DND-41 (cell line): Measurements from ENCODE around the gene IFITM5.
"Not testable (repeated sequence)": the region's sequence is repeated elsewhere in the genome, so short reads cannot be mapped to it uniquely, and the experiment has no call there.

Experiments
- ATAC-seq: fragments of 200-7000 bp; cut with Tn5 transposase; 3 replicates; pipeline ENCODE4 v1.9.1; 2021; ENCODE audit warnings: low read depth; ENCODE audit not compliant: insufficient read depth
- DNase-seq: peaks from one replicate; pipeline ENCODE4 v3.0.0-alpha.2; 2020
- H2AFZ ChIP-seq: 2 replicates; pipeline ENCODE4 v1.6.0; 2012; ENCODE audit warnings: low read depth, low read length
- H3K27ac ChIP-seq: 2 replicates; pipeline ENCODE4 v1.5.1; 2012; ENCODE audit warnings: low read length, inconsistent platforms
- H3K27me3 ChIP-seq: fragments of 200-600 bp; sonication (generic); 2 replicates; pipeline ENCODE4 v1.6.0; 2012; ENCODE audit warnings: low read length, mild to moderate bottlenecking, inconsistent platforms; ENCODE audit not compliant: insufficient read depth, poor library complexity
- H3K36me3 ChIP-seq: 2 replicates; pipeline ENCODE4 v1.5.1; 2012; ENCODE audit warnings: low read length, inconsistent platforms; ENCODE audit not compliant: insufficient read depth
- H3K4me1 ChIP-seq: 2 replicates; pipeline ENCODE4 v1.5.1; 2012; ENCODE audit warnings: mild to moderate bottlenecking, low read length; ENCODE audit not compliant: insufficient read depth
- H3K4me2 ChIP-seq: 2 replicates; pipeline ENCODE4 v1.6.0; 2012; ENCODE audit warnings: mild to moderate bottlenecking, moderate library complexity, low read length, inconsistent platforms; ENCODE audit not compliant: insufficient read depth
- H3K4me3 ChIP-seq, 2 experiments: fragments of 200-600 bp in 1 of 2; shearing (Covaris generic) in 1 of 2; 2 replicates each; pipeline ENCODE4 v1.5.1; 2012 to 2016; ENCODE audit warnings: inconsistent platforms in 2 of 2, low read length in 2 of 2, mild to moderate bottlenecking in 2 of 2, low read depth in 1 of 2, moderate library complexity in 1 of 2
- H3K79me2 ChIP-seq: 2 replicates; pipeline ENCODE4 v1.6.0; 2012; ENCODE audit warnings: low read length, inconsistent platforms; ENCODE audit not compliant: insufficient read depth
- H3K9ac ChIP-seq: 2 replicates; pipeline ENCODE4 v1.6.0; 2012; ENCODE audit warnings: low read depth, mild to moderate bottlenecking, inconsistent platforms, low read length, moderate library complexity
- H3K9me3 ChIP-seq: 2 replicates; pipeline ENCODE4 v1.5.1; 2012; ENCODE audit warnings: low read length, moderate library complexity, mild to moderate bottlenecking, inconsistent platforms; ENCODE audit not compliant: insufficient read depth, severe bottlenecking
- H4K20me1 ChIP-seq: 2 replicates; pipeline ENCODE4 v1.6.0; 2012; ENCODE audit warnings: low read length; ENCODE audit not compliant: insufficient read depth
- CTCF ChIP-seq: IDR thresholded peaks from 2 replicates; pipeline ENCODE4 v1.5.1; 2012; ENCODE audit warnings: borderline replicate concordance, low read length, moderate library complexity, mild to moderate bottlenecking; ENCODE audit not compliant: poor library complexity, severe bottlenecking; ENCODE audit errors: extremely low read depth
- EZH2 ChIP-seq: IDR thresholded peaks from 3 replicates; pipeline ENCODE4 v1.6.1; 2012; ENCODE audit warnings: borderline replicate concordance, low read depth, mild to moderate bottlenecking, moderate library complexity, low read length, inconsistent platforms; ENCODE audit not compliant: severe bottlenecking

Gene IFITM5

GRCh38 chr11:313787-314553, 14.6 kb upstream of the IFITM5 start, which contains the start of gene IFITM1:
Gene IFITM1, plus strand, starts transcription at chr11:314040. Its CDS starts 131 bp downstream, at chr11:314171.
- DNase-seq (peak; percentile 80), ATAC-seq (peak; percentile 59)
- TF ChIP-seq CTCF (no peak), EZH2 (no peak)
- Histone ChIP-seq H3K9ac (peak within 1 kb of the TSS; percentile 72), H3K4me2 (peak within 1 kb of the TSS; percentile 88), H3K36me3 (peaks cover 25% of the 10 kb centered on the region), H3K27ac (peak within 1 kb of the TSS; percentile 83), H3K79me2 (peaks cover 50% of the 10 kb centered on the region), H3K4me3 (peak within 1 kb of the TSS; percentile 44 to 64; a peak in 3 of 4 replicates), H2AFZ (peak within 1 kb of the TSS; percentile 57), H3K4me1 (peaks cover 68% of the 10 kb centered on the region), H3K27me3 (no peaks in the 10 kb centered on the region), H3K9me3 (no peaks in the 10 kb centered on the region), H4K20me1 (peaks cover 19% of the 10 kb centered on the region)

- H3K79me2 ChIP-seq: peaks cover 51% of the 10 kb centered on the region
- TF ChIP-seq CTCF: no peak
- no peak for TF ChIP-seq EZH2
- peak overlapping the region; percentile 44 to 64; a peak in 3 of 4 replicates for H3K4me3 ChIP-seq
- H3K4me1 ChIP-seq: peaks cover 67% of the 10 kb centered on the region
- ATAC-seq (no peak; the same call in 2 of the 3 replicates), DNase-seq (no peak)
- H3K27me3 ChIP-seq: no peaks in the 10 kb centered on the region
- peak overlapping the region; percentile 88 for H3K4me2 ChIP-seq
- peak overlapping the region; percentile 72 for H3K9ac ChIP-seq
- peak overlapping the region; percentile 83 for H3K27ac ChIP-seq
- H3K36me3 ChIP-seq: peaks cover 25% of the 10 kb centered on the region
- peak overlapping the region; percentile 57 for H2AFZ ChIP-seq
- peaks cover 19% of the 10 kb centered on the region for H4K20me1 ChIP-seq
- H3K9me3 ChIP-seq: no peaks in the 10 kb centered on the region
These were observed 14.0 kb upstream of the IFITM5 start for GRCh38 chr11:313304-313786.

- no peak for DNase-seq
- H3K27ac ChIP-seq: peak overlapping the region; percentile 83
- TF ChIP-seq EZH2 (no peak), CTCF (no peak)
- no peaks in the 10 kb centered on the region for H3K27me3 ChIP-seq
- ATAC-seq: no peak
- H3K9me3 ChIP-seq: no peaks in the 10 kb centered on the region
- peaks cover 61% of the 10 kb centered on the region for H3K4me1 ChIP-seq
- peak overlapping the region; percentile 88 for H3K4me2 ChIP-seq
- peak overlapping the region; percentile 72 for H3K9ac ChIP-seq
- H3K79me2 ChIP-seq: peaks cover 47% of the 10 kb centered on the region
- H3K36me3 ChIP-seq: peaks cover 25% of the 10 kb centered on the region
- H3K4me3 ChIP-seq: no peak overlapping the region
- peaks cover 19% of the 10 kb centered on the region for H4K20me1 ChIP-seq
- no peak overlapping the region for H2AFZ ChIP-seq
These were observed 12.9 kb upstream of the IFITM5 start for GRCh38 chr11:312092-312816.

GRCh38 chr11:311013-311748, 11.9 kb upstream of the IFITM5 start:
- ATAC-seq: peak; percentile 18
- not testable (repeated sequence) for H3K27me3 ChIP-seq, H2AFZ ChIP-seq, H3K9me3 ChIP-seq, H3K4me3 ChIP-seq, DNase-seq
- Histone ChIP-seq H3K27ac (peak overlapping the region; percentile 83), H4K20me1 (peaks cover 14% of the 10 kb centered on the region), H3K79me2 (peaks cover 37% of the 10 kb centered on the region), H3K9ac (peak overlapping the region; percentile 72; the same call in 1 of the 2 replicates), H3K36me3 (peaks cover 20% of the 10 kb centered on the region), H3K4me1 (peaks cover 56% of the 10 kb centered on the region), H3K4me2 (peak overlapping the region; percentile 39)

- not testable (repeated sequence) for H3K9me3 ChIP-seq, H3K27me3 ChIP-seq, DNase-seq, ATAC-seq, H2AFZ ChIP-seq, H3K36me3 ChIP-seq, H4K20me1 ChIP-seq
- peaks cover 50% of the 10 kb centered on the region for H3K4me1 ChIP-seq
- peak overlapping the region; percentile 39 for H3K27ac ChIP-seq
- peak overlapping the region; percentile 64 for H3K4me2 ChIP-seq
- H3K9ac ChIP-seq: peak overlapping the region; percentile 50
- peaks cover 26% of the 10 kb centered on the region for H3K79me2 ChIP-seq
- H3K4me3 ChIP-seq: peak overlapping the region in 1 of 2 experiments; percentile 52; a peak in 2 of 4 replicates
These were observed 10.8 kb upstream of the IFITM5 start for GRCh38 chr11:309979-310572.
